HS-5 (cell line): ENCODE data around the gene ACAP1.
A peak's percentile ranks its signal among the peaks of the same experiment; 100 is the strongest.

Source experiments
- DNase-seq: peaks from one replicate; pipeline ENCODE4 v3.0.0-alpha.2; 2012; ENCODE audit warnings: low read depth

The ACAP1 gene

GRCh38 chr17:7389924-7390910 lies 53.9 kb downstream of the ACAP1 start:
- DNase-seq = no peak

GRCh38 chr17:7391307-7391706 lies 55.0 kb downstream of the ACAP1 start:
- DNase-seq = no peak

GRCh38 chr17:7392696-7393612 lies 56.6 kb downstream of the ACAP1 start:
- no peak for DNase-seq

- DNase-seq = no peak
These were observed 57.5 kb downstream of the ACAP1 start for GRCh38 chr17:7393613-7394451.

- DNase-seq = peak; percentile 73
These were observed 58.3 kb downstream of the ACAP1 start, which contains the start of gene PLSCR3 for GRCh38 chr17:7394452-7395191. PLSCR3 (minus strand) TSS chr17:7394525; CDS start chr17:7394110, 415 bp downstream.

GRCh38 chr17:7396147-7396546 lies 59.8 kb downstream of the ACAP1 start:
- no peak for DNase-seq

- no peak for DNase-seq
These were observed 62.3 kb downstream of the ACAP1 start for GRCh38 chr17:7398612-7399011.
